Mesendoderm (in vitro differentiated cells): Measurements from ENCODE around the gene GNA12.

Experiments used
- DNase-seq: peaks from one replicate; pipeline ENCODE4 v3.0.0; 2013
- H2AK5ac ChIP-seq: 2 replicates; pipeline ENCODE4 v1.6.1; 2013; ENCODE audit warnings: low read length, inconsistent platforms
- H2BK120ac ChIP-seq: 2 replicates; pipeline ENCODE4 v1.6.1; 2013; ENCODE audit warnings: low read depth, mild to moderate bottlenecking, low read length, moderate library complexity, mixed read lengths
- H2BK15ac ChIP-seq: replicated peaks from 2 replicates; pipeline ENCODE4 v1.6.1; 2013; ENCODE audit warnings: low read depth, mild to moderate bottlenecking, moderate library complexity
- H2BK5ac ChIP-seq: 2 replicates; pipeline ENCODE4 v1.6.1; 2013; ENCODE audit warnings: low read length, inconsistent platforms
- H3K18ac ChIP-seq: 2 replicates; pipeline ENCODE4 v1.6.1; 2013; ENCODE audit warnings: mild to moderate bottlenecking, low read length, mixed read lengths
- H3K23ac ChIP-seq: one replicate; pipeline ENCODE4 v1.6.1; 2013; ENCODE audit warnings: low read length
- H3K27ac ChIP-seq: 2 replicates; pipeline ENCODE4 v1.5.1; 2013; ENCODE audit warnings: low read depth, mild to moderate bottlenecking, inconsistent platforms, low read length, moderate library complexity
- H3K27me3 ChIP-seq: 2 replicates; pipeline ENCODE4 v1.6.1; 2013; ENCODE audit warnings: low read length, control low read depth, mild to moderate bottlenecking, inconsistent platforms; ENCODE audit not compliant: insufficient read depth, poor library complexity
- H3K36me3 ChIP-seq: 2 replicates; pipeline ENCODE4 v1.6.1; 2013; ENCODE audit warnings: low read length, inconsistent platforms; ENCODE audit not compliant: control insufficient read depth, insufficient read depth
- H3K4ac ChIP-seq: one replicate; pipeline ENCODE4 v1.6.1; 2013; ENCODE audit warnings: low read depth, mild to moderate bottlenecking, low read length, moderate library complexity
- H3K4me1 ChIP-seq: 2 replicates; pipeline ENCODE4 v1.6.1; 2013; ENCODE audit warnings: low read depth, low read length, inconsistent platforms; ENCODE audit not compliant: control insufficient read depth
- H3K4me2 ChIP-seq: 2 replicates; pipeline ENCODE4 v1.6.1; 2013; ENCODE audit warnings: low read length
- H3K4me3 ChIP-seq: 2 replicates; pipeline ENCODE4 v1.5.1; 2013; ENCODE audit warnings: mild to moderate bottlenecking, low read length
- H3K56ac ChIP-seq: one replicate; pipeline ENCODE4 v1.6.1; 2013; ENCODE audit warnings: low read length
- H3K79me1 ChIP-seq: 2 replicates; pipeline ENCODE4 v1.6.1; 2013; ENCODE audit warnings: low read length, inconsistent platforms
- H3K79me2 ChIP-seq: 2 replicates; pipeline ENCODE4 v1.6.1; 2013; ENCODE audit warnings: mild to moderate bottlenecking, low read length; ENCODE audit not compliant: control insufficient read depth, insufficient read depth
- H3K9ac ChIP-seq: 2 replicates; pipeline ENCODE4 v1.6.1; 2013; ENCODE audit warnings: low read length, inconsistent platforms
- H4K5ac ChIP-seq: one replicate; pipeline ENCODE4 v1.6.1; 2013; ENCODE audit warnings: low read length
- H4K8ac ChIP-seq: one replicate; pipeline ENCODE4 v1.6.1; 2013; ENCODE audit warnings: low read depth, mild to moderate bottlenecking, control low read depth, low read length, moderate library complexity
- WGBS: extraction: QIAGEN DNeasy Blood & Tissue Kit; methylation state at CpG from one replicate; pipeline ENCODE4 v1.1.7; 2013; ENCODE audit warnings: low lambda C conversion rate, missing lambda C conversion rate; ENCODE audit not compliant: insufficient coverage; ENCODE audit errors: extremely low coverage; 5-methylcytosine and 5-hydroxymethylcytosine counted together

GNA12 gene

DNA sequence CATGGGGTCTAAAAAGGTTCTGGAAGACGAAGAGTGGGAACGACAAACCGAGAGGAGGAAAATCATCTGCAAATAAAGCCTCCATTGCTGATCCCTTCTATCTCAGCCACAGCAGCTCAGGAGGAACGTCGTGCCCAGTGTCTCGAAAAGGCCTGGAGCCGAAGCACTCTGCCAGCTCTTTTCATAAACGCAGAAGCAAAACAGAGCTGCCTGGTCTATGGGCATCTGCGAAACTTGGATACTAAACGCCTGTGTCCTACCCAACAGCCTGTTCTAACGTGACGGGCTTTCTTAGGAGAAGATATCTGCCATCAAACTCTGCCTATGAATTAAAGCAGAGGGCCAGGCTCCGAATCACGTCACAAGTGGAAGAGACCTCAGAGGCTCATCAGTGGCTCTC is 68.7 kb downstream of the GNA12 start:
- Histone ChIP-seq H2BK5ac (no peak overlapping the region), H2BK120ac (no peak overlapping the region), H3K9ac (no peak overlapping the region), H3K4me1 (no peaks in the 10 kb centered on the region), H3K79me2 (peaks cover 5% of the 10 kb centered on the region), H4K8ac (no peak overlapping the region), H3K4ac (no peak overlapping the region), H3K4me3 (no peak overlapping the region), H4K5ac (no peak overlapping the region), H2BK15ac (no peak overlapping the region), H3K56ac (no peak overlapping the region), H2AK5ac (no peak overlapping the region), H3K27ac (no peak overlapping the region), H3K79me1 (peaks cover 12% of the 10 kb centered on the region), H3K18ac (no peak overlapping the region), H3K23ac (no peak overlapping the region), H3K4me2 (no peak overlapping the region), H3K27me3 (no peaks in the 10 kb centered on the region), H3K36me3 (no peaks in the 10 kb centered on the region)
- no CpG with 5 or more reads among the region's 14 CpGs for WGBS
- DNase-seq: no peak

DNA sequence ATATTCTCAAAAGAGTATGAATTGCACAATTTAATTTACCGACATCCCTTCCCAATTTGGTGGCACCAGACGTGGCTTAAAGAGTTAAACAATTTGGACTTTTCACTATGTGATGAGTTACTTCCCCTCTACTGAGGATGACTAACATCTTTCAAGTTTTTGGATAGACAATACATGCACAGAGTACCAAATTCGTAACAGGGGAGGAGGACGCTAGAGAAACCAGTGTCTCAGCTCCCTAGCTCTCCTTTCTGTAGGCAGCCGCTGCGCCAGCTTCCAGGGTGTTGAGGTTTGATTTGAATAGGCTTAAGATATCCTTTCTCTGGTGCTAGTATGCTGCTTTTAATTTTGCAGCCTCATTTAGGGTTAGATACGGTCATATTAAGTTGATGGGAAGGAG is 69.2 kb downstream of the GNA12 start:
- Histone ChIP-seq H2BK5ac (no peak overlapping the region), H3K27ac (no peak overlapping the region), H3K56ac (no peak overlapping the region), H3K36me3 (no peaks in the 10 kb centered on the region), H2AK5ac (no peak overlapping the region), H3K18ac (no peak overlapping the region), H3K4me1 (no peaks in the 10 kb centered on the region), H4K5ac (no peak overlapping the region), H2BK15ac (no peak overlapping the region), H3K9ac (no peak overlapping the region), H3K4me3 (no peak overlapping the region), H3K79me1 (peaks cover 12% of the 10 kb centered on the region), H3K4me2 (no peak overlapping the region), H2BK120ac (no peak overlapping the region), H3K23ac (no peak overlapping the region), H4K8ac (no peak overlapping the region), H3K79me2 (peaks cover 5% of the 10 kb centered on the region), H3K27me3 (no peaks in the 10 kb centered on the region), H3K4ac (no peak overlapping the region)
- no CpG with 5 or more reads among the region's 7 CpGs for WGBS
- no peak for DNase-seq

DNA sequence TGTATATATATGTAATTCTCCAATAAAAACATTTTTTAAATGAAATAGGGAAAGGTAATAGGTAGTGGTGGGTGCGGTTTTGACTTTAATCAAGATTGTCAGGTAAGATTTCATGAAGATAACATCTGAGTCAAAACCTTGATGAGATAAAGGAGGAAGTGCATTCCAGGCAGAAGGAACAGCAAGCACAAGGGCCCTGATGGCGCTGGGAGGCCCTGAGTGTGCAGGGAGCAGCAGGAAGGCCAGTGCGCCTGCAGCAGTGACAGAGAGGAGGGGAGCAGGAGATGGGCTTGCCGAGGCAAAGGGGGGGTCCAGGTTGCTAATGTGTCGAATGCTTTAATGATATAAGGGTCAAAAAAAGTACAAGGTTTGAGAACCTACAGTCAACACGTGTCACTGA is 69.8 kb downstream of the GNA12 start:
- peaks cover 12% of the 10 kb centered on the region for H3K79me1 ChIP-seq
- no peak overlapping the region for H3K27ac ChIP-seq
- no peak overlapping the region for H4K5ac ChIP-seq
- H3K4ac ChIP-seq: no peak overlapping the region
- no peak overlapping the region for H3K4me3 ChIP-seq
- DNase-seq: no peak
- H3K79me2 ChIP-seq: peaks cover 5% of the 10 kb centered on the region
- H2BK120ac ChIP-seq: no peak overlapping the region
- no peak overlapping the region for H4K8ac ChIP-seq
- H3K4me2 ChIP-seq: no peak overlapping the region
- H2BK5ac ChIP-seq: no peak overlapping the region
- H2BK15ac ChIP-seq: no peak overlapping the region
- no peak overlapping the region for H3K23ac ChIP-seq
- H3K4me1 ChIP-seq: no peaks in the 10 kb centered on the region
- no CpG with 5 or more reads among the region's 6 CpGs for WGBS
- H2AK5ac ChIP-seq: no peak overlapping the region
- H3K18ac ChIP-seq: no peak overlapping the region
- no peaks in the 10 kb centered on the region for H3K27me3 ChIP-seq
- no peaks in the 10 kb centered on the region for H3K36me3 ChIP-seq
- H3K9ac ChIP-seq: no peak overlapping the region
- no peak overlapping the region for H3K56ac ChIP-seq

DNA sequence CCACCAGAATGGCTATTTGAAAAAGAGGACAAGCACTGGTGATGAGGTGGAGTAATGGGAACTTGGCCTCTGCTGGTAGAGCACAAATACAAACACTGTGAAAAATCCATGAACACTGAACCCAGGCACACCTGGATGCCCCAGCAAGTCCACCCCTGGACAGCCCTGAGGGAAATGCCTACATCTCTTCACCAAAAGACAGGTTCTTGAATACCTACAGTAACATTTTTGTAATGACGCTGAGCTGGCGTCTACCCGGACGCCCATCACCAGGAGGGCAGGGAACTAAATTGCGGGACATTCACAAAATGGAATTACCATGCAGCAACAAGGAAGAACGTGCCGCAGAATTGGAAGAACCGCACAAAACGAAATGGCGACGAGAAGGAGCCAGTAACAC is 70.5 kb downstream of the GNA12 start:
- no peak overlapping the region for H3K9ac ChIP-seq
- peaks cover 12% of the 10 kb centered on the region for H3K79me1 ChIP-seq
- H2BK15ac ChIP-seq: no peak overlapping the region
- H2AK5ac ChIP-seq: no peak overlapping the region
- no peak overlapping the region for H3K4me3 ChIP-seq
- no peaks in the 10 kb centered on the region for H3K36me3 ChIP-seq
- no peak overlapping the region for H3K23ac ChIP-seq
- H3K4me2 ChIP-seq: no peak overlapping the region
- H3K56ac ChIP-seq: no peak overlapping the region
- no peak for DNase-seq
- no peak overlapping the region for H4K5ac ChIP-seq
- H2BK5ac ChIP-seq: no peak overlapping the region
- no peak overlapping the region for H3K4ac ChIP-seq
- no peak overlapping the region for H3K18ac ChIP-seq
- H3K27ac ChIP-seq: no peak overlapping the region
- no peak overlapping the region for H4K8ac ChIP-seq
- H3K79me2 ChIP-seq: peaks cover 5% of the 10 kb centered on the region
- H2BK120ac ChIP-seq: no peak overlapping the region
- WGBS: no CpG with 5 or more reads among the region's 11 CpGs
- no peaks in the 10 kb centered on the region for H3K27me3 ChIP-seq
- H3K4me1 ChIP-seq: no peaks in the 10 kb centered on the region

DNA sequence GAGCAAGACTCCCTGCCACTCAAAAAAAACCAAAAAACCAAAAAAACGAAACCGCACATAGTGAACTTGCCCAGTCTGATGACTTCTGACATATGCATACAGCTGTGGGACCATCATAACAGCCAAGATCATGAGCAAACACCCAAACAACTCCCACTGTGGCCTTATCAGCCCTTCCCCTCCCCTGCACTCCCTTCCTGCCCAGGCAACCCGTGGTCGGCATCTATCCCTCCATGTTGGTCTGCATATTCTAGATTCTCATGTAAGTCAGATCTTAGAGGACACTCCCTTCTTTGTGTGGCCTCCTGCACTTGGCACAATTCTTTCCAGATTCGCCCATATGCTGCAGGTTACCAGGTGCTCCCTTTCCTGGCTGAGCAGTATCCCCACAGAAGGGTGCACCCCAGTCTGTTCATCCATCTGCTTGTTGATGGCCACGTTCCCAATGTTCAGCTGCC is 72.8 kb downstream of the GNA12 start:
- Histone ChIP-seq H3K79me2 (peaks cover 5% of the 10 kb centered on the region), H2BK120ac (no peak overlapping the region)
- WGBS: no CpG with 5 or more reads among the region's 6 CpGs

DNA sequence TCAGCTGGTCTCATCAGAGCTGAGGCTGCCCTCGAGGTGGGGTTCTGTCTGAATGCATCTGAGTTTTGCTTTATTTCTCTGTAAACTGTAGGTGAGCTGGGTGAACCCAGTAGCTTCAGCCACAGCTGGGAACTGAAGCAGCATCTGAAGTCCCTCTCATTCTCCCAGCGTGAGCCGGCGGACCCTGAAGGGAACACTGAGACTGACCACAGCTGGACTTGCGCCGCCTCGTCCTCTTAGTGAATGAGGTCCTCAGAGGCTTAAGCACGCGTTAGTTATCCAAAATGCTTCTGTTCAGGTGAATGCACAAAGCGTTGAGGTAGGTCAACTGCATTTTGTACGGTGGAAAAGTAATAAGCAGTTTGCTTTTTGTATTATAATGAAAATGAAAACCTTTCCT is 79.5 kb downstream of the GNA12 start:
- Histone ChIP-seq H3K36me3 (no peaks in the 10 kb centered on the region), H3K4ac (no peak overlapping the region), H3K27me3 (no peaks in the 10 kb centered on the region), H3K18ac (no peak overlapping the region), H2BK15ac (no peak overlapping the region), H4K5ac (no peak overlapping the region), H2BK120ac (no peak overlapping the region), H3K79me2 (peaks cover 9% of the 10 kb centered on the region), H3K4me1 (peaks cover 4% of the 10 kb centered on the region), H3K9ac (no peak overlapping the region), H2AK5ac (no peak overlapping the region), H3K56ac (no peak overlapping the region), H3K4me2 (no peak overlapping the region), H4K8ac (no peak overlapping the region), H2BK5ac (no peak overlapping the region), H3K79me1 (peaks cover 14% of the 10 kb centered on the region), H3K27ac (no peak overlapping the region), H3K4me3 (no peak overlapping the region), H3K23ac (no peak overlapping the region)
- DNase-seq: no peak
- WGBS: no CpG with 5 or more reads among the region's 11 CpGs

More for the DNA sequence above, 72.8 kb downstream of the GNA12 start:
- H3K27ac ChIP-seq: no peak overlapping the region
- H4K8ac ChIP-seq: no peak overlapping the region
- no peak overlapping the region for H3K9ac ChIP-seq
- no peak overlapping the region for H2BK5ac ChIP-seq
- H3K4me1 ChIP-seq: no peaks in the 10 kb centered on the region
- no peak overlapping the region for H2AK5ac ChIP-seq
- H3K27me3 ChIP-seq: no peaks in the 10 kb centered on the region
- H3K56ac ChIP-seq: no peak overlapping the region
- no peak for DNase-seq
- H3K36me3 ChIP-seq: no peaks in the 10 kb centered on the region
- H3K4me3 ChIP-seq: no peak overlapping the region
- H3K23ac ChIP-seq: no peak overlapping the region
- H3K18ac ChIP-seq: no peak overlapping the region
- no peak overlapping the region for H4K5ac ChIP-seq
- H3K79me1 ChIP-seq: peaks cover 11% of the 10 kb centered on the region
- no peak overlapping the region for H3K4ac ChIP-seq
- no peak overlapping the region for H3K4me2 ChIP-seq
- no peak overlapping the region for H2BK15ac ChIP-seq
